Fibroblast of the conjunctiva (primary cell): ENCODE data around the gene TCP11L2.
"Not testable (repeated sequence)": the region's sequence is repeated elsewhere in the genome, so short reads cannot be mapped to it uniquely, and the experiment has no call there.

Source experiments
- DNase-seq: peaks from one replicate; pipeline ENCODE4 v3.0.0-alpha.2; 2010; ENCODE audit warnings: low read depth

TCP11L2 gene

DNA sequence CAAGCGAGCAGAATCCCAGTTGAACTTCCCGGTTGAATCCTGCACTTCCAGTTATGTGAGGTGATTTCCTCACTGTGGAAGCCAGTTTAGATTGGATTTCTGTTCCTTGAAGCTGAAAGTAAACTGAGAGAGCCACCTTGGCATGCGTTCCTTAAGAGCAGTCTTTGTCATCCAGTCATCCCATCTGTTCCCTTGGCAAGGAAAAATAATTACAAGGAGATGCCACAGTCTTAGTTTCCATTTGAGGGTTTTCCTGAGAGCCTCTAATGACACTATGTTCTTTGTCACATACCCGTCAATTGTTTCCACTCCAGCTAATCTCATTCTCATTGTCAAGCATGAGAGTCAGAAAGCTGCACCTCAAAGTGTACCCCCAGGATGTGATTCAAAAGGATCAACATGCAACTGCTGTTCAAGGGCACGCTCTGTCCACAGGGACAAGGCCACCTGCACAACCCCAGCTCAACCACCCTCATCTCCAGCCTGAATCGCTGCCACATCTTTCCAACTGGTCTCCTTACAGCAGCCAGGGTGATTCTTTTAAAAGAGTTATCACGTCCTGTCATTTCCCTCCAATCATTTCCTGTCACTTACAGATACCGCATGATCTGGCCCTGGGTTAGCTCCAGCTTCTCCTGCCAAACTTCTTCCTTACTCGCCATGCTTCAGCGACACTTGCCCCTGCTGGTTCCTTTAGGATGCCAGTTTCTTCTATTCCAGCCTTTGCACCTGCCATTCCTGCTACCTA, 18.0 kb upstream of the TCP11L2 start:
- no peak for DNase-seq

DNA sequence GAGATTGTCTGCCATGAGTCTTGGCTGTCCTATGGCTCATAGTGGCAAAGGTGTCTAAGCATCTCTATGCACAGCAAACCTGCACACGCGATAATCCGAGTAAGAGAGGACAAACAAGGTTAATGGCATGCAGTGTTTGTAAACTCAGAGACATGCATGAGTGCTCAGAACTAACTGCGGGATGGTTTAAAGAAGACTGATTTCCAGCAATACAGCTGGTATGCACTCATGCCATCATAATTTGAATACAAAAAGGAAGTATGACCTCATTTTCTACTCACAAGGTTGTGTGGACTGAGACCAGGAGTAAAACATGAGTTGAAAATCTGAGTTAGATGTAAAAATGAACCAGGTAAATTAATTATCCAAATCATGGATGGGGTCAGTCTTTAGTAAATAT, 16.6 kb upstream of the TCP11L2 start:
- DNase-seq = no peak

DNA sequence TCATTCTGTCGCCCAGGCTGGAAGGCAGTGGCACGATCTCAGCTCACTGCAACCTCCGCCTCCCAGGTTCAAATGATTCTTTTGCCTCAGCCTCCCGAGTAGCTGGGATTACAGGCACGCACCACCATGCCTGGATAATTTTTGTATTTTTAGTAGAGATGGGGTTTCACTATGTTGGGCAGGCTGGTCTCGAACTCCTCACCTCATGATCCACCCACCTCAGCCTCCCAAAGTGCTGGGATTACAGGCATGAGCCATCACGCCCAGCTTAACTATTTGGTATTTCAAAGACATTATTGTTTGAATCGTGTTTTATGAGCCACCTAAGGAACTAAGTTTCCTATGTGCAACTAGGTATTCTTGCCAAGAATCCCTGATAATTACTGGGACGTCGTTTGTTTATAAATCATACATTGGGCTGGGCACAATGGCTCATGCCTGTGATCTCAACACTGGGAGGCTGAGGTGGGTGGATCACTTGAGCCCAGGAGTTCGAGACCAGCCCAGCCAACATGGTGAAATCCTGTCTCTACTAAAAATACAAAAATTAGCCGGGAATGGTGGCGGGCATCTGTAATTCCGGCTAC, 15.9 kb upstream of the TCP11L2 start:
- not testable (repeated sequence) for DNase-seq

DNA sequence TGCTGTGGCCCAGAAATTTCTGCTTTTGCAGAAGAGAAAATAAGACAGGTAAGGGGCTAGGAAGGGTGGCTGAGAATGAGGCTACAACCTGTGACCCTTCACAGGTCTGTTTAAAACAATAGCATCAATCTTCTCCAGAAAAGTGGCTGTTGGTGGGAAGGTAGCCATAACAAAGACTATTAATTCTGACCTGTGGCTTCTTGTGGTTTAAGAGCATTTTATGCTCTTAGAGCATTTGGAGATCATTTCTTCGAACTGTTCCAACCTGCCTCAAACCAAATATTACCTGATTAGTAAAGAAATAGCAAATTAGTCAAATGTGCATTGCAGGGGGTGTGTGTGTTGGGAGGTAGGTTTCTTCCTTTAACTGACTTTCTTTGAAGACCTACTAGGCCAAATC, 15.2 kb upstream of the TCP11L2 start:
- DNase-seq = no peak

DNA sequence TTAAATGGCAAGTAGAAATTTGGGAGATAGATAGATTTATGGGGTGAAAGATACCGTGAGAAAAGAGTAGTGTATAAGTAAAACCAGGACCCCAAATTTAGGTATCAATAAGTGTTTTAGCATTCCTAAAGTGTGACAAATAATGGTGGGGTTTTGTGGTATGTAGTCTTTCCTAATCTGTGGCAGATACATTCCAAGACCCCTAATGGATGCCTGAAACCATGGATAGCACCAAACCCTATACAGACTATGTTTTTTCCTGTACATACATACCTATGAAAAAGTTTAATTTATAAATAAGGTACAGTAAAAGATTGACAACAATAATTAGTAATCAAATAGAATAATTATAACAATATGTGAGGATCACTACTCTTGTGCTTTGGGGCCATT, 14.4 kb upstream of the TCP11L2 start:
- no peak for DNase-seq

DNA sequence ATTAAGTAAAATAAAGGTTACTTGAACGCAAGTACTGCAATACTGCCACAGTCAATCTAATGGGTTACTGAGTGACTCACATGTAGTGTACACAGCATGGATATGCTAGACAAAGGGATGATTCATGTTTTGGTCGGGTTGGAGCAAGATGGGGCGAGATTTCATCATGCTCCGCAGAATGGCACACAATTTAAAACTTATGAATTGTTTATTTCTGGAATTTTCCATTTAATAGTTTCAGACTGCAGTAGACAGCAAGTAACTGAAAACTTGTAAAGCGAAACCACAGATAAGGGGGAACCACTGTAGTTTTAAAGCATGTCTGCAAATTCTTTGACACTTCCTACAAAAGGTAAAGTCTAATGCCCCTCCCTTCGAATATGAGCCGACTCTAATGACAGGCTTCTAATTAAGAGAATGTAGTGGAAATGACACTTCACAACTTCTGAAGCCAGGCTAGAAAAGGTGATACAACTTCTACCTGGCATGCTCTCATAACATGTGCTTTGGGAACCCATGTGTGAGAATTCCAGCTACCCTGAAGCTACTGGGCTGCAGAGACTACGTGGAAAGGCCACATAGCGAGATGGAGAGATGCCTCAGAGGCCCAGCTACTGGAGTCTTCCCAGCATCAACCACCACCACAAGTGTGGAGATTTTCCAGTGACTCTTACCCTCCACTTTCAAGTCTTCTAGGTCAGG, 13.9 kb upstream of the TCP11L2 start:
- DNase-seq = peak; percentile 91

DNA sequence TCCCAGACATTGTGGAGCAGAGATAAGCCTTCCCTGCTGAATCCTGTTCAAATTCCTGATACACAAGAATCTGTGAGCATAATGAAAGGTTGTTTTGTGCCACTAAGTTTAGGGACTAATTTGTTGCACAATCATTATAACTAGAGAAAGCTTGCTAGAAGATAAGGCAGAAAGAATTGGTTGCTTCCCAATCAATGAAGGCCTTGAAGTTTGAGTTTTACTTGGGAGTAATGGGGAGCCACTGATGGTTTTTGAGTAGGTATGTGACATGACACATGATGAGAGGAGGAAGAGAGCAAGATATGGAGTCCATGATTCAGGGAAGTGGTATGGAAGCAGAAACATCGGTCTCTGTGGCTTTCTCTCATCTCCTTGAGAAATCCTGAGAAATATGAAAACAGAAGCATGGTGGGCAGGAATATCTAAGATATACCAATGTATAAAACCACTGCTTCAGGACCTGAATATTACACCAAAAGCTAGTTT, 13.3 kb upstream of the TCP11L2 start:
- no peak for DNase-seq

DNA sequence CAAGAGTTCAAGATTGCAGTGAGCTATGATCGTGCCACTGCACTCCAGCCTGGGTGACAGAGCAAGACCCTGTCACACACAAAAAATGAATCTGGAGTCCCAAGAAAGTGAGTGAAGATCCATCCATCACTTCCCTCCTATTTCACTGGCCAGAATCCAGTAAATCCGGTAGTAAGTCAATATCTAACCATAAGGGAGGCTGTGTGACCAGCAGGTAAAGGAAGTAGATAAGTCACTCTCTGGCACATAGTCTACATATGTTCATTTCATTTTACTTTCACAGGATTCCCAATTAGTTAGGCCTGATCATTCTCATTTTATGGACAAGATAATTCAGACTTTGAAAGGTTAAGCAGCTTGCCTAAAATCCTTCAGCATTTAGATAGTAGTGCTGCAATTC, 11.9 kb upstream of the TCP11L2 start:
- DNase-seq = no peak

DNA sequence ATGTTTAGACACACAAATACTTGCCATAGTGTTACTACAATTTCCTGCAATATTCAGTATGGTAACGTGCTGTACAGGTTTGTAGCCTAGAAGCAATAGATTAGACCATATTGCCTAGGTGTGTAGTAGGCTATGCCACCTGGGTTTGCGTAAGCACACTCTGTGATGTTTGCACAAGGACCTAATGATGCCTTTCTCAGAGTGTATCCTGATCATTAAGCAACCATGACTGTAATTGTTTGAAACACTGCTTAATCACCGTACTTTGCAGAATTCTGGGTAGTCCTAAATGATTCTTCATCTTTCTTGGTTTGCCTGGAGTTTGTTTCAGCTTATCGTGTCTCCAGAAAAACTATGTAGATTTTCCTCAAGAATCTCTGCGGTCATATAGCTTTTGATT, 11.2 kb upstream of the TCP11L2 start:
- no peak for DNase-seq

DNA sequence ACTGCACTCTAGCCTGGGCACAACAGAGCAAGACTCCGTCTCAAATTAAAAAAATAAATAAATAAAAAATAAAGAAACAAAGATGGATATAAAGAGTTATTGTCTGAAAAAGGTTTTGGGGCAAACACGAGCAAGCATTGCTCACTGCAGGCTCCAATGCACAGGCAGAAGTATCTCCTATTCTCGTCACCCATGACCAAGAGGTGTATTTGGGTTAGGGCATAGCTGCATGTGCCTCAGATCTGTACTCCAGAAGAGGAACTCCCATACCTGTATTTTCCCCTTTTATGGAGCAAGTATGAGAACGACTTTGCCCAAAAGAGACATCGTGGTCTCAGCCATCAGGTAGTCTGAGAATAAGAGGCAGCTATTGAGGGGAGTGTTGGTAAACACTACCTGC, 10.2 kb upstream of the TCP11L2 start:
- DNase-seq = no peak

DNA sequence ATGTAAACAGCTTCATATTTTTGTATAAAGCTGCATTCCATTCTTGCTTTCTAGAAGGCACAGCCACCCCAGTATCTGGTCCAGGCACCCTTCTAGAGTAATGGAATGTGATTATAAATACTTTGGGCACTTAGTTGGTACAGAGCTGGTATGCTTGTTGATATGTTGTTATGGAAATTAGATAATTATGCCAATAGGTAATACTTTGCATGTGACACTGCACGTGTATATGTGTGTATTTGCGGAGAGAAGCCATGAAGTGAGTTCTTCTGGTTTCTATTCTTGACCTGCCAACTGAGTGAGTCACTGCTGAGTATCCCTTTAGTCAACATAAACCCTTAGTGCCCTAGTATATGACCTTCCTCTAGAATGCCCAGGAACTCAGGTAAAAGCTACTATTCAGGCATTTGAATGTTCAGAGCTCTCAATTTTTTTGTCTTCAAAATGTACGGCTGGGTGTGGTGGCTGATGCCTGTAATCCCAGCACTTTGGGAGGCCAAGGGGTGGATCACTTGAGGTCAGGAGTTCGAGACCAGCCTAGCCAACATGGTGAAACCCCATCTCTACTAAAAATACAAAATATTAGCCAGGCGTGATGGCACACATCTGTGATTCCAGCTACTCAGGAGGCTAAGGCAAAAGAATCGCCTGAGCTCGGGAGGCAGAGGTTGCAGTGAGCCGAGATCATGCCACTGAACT, 6.2 kb upstream of the TCP11L2 start:
- no peak for DNase-seq

DNA sequence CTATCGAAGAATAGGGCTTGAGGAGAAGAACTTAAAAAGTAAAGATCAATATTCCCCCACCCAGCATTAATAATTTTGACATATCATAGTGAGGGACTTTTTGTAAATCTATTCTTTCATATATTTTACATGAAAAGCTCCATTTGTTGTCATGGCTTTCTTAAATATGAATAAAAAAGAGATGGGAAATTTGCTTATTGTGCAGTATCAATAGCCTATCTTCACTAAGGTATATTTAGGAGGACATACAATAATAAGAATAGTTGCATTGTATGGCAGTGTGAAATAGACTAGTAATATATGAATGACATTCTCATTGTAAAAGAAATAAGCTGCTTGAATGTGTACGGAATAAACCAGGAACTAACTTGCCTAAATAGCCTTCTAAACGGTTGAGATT, 5.5 kb upstream of the TCP11L2 start:
- DNase-seq = no peak

DNA sequence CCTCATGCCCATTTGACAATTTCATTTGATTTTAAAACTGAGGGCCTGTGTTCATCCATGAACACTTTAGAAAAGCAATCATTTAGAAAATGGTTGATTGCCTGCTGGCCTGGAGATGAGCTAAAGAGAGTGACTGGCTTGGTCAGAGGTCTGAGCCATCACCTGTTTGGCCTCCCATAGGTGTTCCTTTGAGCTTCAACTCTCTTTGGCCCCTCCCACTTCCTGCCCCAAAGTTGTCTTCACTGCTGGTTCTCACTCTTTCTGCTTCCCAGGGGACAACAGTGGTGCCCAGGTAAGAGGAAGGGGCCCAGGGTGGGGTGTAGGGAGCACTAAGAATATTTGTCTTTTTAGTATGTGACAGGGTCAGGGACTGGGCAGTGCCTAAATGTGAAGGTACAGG, 4.9 kb upstream of the TCP11L2 start:
- no peak for DNase-seq

DNA sequence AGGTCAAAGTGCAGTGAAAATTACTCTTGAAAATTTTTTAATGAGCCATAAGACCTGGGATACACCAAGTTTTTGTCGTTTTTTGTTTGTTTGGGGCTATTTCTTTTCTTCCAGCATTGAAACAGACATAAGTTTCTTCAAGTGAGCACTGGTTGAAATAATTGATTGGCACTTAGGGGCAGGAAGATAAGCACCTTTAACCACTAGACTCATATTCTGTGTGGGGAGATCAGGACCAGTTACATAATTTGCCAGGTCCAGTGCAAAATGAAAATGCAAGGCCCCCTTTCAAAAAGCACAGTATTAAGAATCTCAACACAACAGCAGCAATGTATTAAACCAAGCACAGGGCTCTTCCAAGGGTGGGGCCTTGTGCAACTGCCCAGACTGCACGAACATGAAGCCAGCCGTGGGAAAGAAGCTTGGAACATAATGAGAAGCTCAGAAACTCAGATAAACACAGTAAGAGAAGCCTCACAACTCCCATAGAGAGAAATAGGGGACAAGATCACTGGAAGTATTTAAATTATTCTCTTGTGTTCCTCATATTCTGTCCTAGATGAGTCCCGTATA, 3.2 kb upstream of the TCP11L2 start:
- DNase-seq = no peak

DNA sequence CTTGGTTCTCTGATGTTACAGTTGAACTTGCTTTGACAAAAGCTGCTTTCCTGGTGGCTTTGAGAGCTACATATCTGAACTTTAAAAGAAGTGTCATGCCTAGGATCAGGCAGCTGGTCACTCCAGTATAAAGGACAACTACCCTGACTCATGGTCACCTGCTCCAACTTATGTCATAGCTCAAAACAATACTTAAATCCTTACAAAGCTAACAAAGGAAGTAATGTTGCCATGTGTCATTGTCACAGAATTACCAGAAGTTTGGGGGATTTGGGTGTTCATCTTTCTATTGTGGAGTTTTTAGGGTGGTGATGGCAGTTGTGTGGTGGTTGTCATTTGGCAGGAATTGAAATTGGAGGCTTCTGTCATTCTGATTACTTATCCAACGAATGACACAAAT, 1.8 kb upstream of the TCP11L2 start:
- DNase-seq = no peak

DNA sequence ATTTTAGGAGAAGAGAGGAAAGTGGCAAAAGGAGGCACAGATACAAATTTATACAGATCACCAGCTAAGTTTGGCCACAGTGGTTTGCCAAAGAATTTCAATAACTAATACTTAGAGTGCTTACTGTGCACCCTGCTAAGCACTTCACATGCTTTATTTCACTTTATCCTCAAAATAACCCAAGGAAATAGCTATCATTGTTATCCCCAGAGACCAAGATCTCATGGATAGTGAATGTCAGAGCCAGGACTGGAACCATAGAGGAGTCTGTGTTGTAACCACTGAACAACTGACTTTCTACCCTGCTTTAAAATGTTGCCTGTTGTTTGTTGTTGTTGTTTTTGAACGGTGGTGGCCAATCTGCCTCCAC, 1.3 kb upstream of the TCP11L2 start:
- DNase-seq = no peak

DNA sequence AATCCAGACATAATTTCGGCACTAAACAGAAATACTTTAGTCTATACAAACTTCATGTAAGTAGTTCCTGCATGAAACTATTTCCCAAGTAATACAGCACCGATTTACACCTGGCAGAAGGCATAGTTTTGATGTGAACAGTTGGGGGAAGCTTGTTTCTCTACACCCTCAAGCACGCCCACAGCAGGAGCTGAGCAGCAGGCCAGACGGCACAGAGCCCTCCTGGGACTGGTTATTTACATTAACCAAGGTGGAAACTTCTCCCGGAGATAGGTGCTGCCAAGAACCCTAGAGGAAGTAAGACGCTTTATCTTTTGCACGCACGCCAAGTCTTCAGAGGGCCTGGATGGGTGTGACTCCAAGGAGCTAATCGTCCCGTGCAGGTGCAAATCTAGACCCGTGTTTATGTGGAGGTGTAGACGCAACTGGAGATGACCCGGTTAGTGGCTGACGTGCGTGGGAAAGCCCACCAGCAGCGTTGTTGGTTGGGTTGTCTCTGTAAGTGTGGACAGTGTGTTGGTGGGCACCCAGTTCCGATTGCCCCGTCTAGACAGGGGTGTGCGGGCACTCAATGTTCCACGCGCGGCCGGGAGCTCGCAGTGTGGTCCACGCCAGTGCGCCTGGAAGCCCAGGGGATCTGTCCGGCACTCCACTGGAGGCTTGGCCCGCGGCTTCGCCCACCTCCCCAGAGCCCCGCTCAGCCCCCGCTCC, 767 bp upstream of the TCP11L2 start:
- no peak for DNase-seq

DNA sequence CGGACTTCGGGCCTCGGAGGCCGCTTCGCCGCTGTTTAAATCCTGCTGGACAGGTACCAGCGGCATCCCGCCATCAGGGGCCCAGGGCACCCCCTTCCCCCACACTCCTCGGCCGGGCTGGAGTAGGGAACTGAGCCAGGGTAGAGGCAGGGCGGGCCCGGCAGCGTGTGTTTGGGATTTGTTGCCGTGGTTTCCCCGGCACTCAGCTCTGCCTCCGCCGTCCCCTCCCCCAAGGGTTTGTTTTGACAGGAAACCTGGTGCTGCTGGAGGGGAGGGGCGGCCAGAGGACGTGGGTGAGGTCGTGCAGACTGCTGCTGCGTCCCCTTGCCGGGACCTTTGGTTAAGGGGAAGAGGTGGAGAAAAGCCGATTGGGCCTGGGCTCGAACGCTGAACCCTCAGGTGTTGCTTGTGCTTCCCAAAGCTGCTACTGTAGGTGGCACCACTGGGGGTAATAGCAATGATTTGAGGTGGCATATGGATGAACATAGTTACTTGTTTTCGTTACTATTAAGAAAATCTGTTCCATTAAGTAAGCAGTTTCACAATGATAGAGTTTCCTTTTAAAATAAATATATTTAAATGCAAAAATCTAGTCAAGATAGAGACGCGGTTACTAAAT, 778 bp downstream of the TCP11L2 start:
- peak; percentile 82 for DNase-seq

DNA sequence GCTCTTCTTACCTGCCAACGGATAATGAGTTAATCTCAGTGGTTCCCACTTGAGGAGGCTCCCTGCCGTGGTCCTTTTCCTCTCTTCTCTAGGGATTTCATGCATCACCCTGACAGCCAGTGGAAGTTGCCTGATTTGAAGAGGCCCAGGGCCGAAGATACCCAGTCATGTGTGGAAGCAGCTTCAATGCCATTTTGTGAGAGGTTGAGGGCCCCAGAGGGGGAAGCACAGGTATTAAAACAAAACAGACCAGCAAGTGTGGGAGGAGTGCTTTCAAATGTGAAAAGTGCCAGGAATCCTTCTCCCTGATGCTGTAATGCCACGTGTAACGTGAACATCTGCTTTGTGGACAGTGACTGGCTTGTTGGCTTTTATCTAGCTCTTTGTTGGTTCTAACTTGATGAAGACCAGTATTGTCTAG, 1.5 kb downstream of the TCP11L2 start:
- no peak for DNase-seq

DNA sequence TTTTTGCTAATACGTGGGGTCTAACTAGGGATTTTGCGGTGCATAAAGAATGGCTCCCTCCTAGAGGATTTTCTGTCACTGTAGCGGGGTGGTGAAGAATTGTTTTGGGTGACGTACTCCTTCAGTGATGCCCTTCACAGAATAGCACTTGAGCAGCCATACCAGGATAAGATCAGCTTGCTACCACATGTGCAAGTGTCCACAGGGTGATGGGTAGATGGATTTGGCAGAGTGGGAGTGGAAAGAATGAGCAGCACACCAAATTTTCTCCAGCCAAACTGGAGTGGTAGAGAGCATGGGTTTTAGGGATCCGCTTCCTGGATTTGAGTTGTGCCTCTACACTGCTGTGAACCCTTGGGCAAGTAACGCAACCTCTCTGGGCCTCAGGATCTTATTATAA, 2.3 kb downstream of the TCP11L2 start:
- no peak for DNase-seq

DNA sequence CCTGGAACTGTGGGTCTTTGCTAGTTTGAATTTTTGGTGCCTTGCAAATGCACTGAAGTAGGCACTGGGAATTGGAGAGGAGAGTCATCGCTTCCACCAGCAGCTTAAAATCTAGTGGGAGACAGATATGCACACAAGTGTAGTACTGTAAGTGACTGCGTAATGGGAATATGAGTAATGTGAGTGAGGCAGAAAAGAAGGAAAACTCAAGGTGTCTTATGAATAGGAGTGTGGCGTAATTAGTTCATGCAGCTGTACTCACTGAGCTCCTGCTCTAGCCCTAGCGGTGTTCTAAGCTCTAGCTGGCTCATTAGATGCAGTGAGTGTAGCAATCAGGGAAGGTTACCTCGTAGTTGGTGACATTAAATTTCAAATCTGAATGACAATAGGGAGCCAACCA, 2.8 kb downstream of the TCP11L2 start:
- DNase-seq = no peak
